ENCODE measurements around the gene ICE1. TPM values are rescaled to one million over a fixed set of nuclear protein-coding genes. Genes with fewer than 3 reads are reported as not detected.

The ICE1 gene
- total RNA-seq, 1 donor from 2014 or later, result 36.4 TPM

DNA sequence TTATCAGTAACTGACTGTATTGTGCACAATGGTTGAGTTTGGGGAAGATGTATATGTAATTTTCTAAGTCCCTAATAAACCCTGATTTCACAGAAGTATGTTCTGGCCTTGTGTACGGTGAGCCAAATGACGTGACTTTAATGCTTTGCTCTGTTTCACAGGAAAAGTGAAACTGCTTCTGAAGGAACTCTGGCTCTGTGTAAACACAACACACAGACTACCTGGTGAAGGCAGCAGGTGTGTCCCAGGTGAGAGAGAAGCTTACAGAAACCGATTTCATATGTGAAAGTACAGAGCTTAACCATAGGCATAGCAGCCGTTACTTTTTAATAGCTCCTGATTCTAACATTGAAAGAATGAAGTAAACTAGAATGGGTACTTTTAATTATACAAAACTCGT lies 31.9 kb downstream of the ICE1 start:
- peaks cover 2% of the 10 kb centered on the region for H3K4me1 Mint-ChIP-seq (ENCODE audit: low read depth)
- DNase-seq (ENCODE audit: low spot score), result no peak
- H3K36me3 Mint-ChIP-seq (ENCODE audit: low read depth), result peaks cover 32% of the 10 kb centered on the region
- TF ChIP-seq, protein P1, sequence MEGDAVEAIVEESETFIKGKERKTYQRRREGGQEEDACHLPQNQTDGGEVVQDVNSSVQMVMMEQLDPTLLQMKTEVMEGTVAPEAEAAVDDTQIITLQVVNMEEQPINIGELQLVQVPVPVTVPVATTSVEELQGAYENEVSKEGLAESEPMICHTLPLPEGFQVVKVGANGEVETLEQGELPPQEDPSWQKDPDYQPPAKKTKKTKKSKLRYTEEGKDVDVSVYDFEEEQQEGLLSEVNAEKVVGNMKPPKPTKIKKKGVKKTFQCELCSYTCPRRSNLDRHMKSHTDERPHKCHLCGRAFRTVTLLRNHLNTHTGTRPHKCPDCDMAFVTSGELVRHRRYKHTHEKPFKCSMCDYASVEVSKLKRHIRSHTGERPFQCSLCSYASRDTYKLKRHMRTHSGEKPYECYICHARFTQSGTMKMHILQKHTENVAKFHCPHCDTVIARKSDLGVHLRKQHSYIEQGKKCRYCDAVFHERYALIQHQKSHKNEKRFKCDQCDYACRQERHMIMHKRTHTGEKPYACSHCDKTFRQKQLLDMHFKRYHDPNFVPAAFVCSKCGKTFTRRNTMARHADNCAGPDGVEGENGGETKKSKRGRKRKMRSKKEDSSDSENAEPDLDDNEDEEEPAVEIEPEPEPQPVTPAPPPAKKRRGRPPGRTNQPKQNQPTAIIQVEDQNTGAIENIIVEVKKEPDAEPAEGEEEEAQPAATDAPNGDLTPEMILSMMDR (IDR thresholded peaks at IDR 0.05), result no peak
- no peaks in the 10 kb centered on the region for H3K27me3 Mint-ChIP-seq (ENCODE audit: low read depth)
- no peak overlapping the region for H3K27ac Mint-ChIP-seq (ENCODE audit: unreplicated experiment)
- H3K9me3 Mint-ChIP-seq (ENCODE audit: low read depth), result no peaks in the 10 kb centered on the region
- H3K4me3 Mint-ChIP-seq (ENCODE audit: unreplicated experiment), result no peak overlapping the region

DNA sequence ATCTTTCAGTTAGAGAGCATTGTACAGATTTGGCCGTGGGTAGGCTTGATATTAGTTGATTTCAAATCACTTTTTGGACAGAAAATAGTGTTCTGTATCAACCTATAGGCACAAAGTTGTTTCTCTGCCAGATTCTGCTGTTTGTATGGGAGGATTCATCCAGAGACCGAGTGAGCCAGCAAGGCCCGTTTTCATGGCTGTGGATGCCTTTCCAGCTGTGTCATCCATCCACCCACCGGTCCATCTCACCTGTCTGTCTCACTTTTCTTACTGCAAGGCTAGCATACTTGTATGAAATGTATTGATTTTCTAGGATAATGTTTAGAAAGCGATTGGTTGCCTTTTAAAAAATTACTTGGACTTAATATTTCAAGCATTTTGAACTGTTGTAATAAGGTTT lies 34.4 kb downstream of the ICE1 start:
- TF ChIP-seq, protein P1 (IDR thresholded peaks at IDR 0.05), result no peak
- Mint-ChIP-seq H3K36me3 (ENCODE audit: low read depth) (peaks cover 50% of the 10 kb centered on the region), H3K27me3 (ENCODE audit: low read depth) (no peaks in the 10 kb centered on the region), H3K4me1 (ENCODE audit: low read depth) (peaks cover 2% of the 10 kb centered on the region), H3K4me3 (ENCODE audit: unreplicated experiment) (no peak overlapping the region), H3K9me3 (ENCODE audit: low read depth) (no peaks in the 10 kb centered on the region), H3K27ac (ENCODE audit: unreplicated experiment) (no peak overlapping the region)
- no peak for DNase-seq (ENCODE audit: low spot score)

DNA sequence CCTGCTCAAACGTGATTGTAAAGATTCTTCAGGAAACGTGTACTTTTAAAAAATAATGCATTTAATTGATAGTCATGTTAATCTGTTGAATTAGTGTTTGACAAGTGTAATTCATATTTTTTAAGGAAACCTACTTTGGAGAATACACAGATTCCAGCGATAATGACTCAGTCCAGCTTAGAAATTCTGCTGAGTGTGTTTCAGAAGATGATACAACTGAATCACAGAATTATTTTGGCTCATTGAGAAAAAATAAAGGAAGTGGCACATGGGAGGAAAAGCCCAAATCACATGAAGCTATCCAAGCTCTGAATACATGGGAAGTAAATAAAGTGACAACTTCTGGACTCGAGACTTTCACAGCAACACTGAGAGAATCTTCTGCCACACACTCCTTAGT lies 37.8 kb downstream of the ICE1 start:
- H3K9me3 Mint-ChIP-seq (ENCODE audit: low read depth), result no peaks in the 10 kb centered on the region

DNA sequence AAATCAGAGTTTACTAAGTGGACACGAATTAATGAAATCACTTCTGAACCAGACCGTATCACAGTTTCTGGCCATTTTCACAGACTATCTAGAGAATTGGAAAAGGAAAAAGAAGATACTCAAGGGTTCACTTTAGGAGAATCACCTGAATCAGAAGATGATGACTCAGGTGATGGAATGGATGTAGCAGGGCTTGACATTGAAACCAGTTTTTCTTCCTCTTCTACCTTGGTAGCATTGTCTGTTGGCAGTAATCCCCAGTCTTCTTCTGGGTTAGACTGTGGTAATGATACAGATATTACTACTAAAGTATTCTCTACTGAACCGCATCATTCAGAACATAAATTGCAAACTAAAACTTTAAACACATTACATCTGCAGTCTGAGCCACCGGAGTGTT lies 38.5 kb downstream of the ICE1 start:
- Mint-ChIP-seq H3K27me3 (ENCODE audit: low read depth) (no peaks in the 10 kb centered on the region), H3K9me3 (ENCODE audit: low read depth) (no peaks in the 10 kb centered on the region), H3K27ac (ENCODE audit: unreplicated experiment) (no peak overlapping the region), H3K4me1 (ENCODE audit: low read depth) (no peaks in the 10 kb centered on the region), H3K4me3 (ENCODE audit: unreplicated experiment) (no peak overlapping the region), H3K36me3 (ENCODE audit: low read depth) (peaks cover 67% of the 10 kb centered on the region)
- DNase-seq (ENCODE audit: low spot score), result no peak
- TF ChIP-seq, protein P1 (IDR thresholded peaks at IDR 0.05), result no peak

More for the DNA sequence above, 37.8 kb downstream of the ICE1 start:
- H3K27ac Mint-ChIP-seq (ENCODE audit: unreplicated experiment), result no peak overlapping the region
- H3K27me3 Mint-ChIP-seq (ENCODE audit: low read depth), result no peaks in the 10 kb centered on the region
- peaks cover 69% of the 10 kb centered on the region for H3K36me3 Mint-ChIP-seq (ENCODE audit: low read depth)
- H3K4me1 Mint-ChIP-seq (ENCODE audit: low read depth), result no peaks in the 10 kb centered on the region
- DNase-seq (ENCODE audit: low spot score), result no peak
- TF ChIP-seq, protein P1 (IDR thresholded peaks at IDR 0.05), result no peak
- H3K4me3 Mint-ChIP-seq (ENCODE audit: unreplicated experiment), result no peak overlapping the region

DNA sequence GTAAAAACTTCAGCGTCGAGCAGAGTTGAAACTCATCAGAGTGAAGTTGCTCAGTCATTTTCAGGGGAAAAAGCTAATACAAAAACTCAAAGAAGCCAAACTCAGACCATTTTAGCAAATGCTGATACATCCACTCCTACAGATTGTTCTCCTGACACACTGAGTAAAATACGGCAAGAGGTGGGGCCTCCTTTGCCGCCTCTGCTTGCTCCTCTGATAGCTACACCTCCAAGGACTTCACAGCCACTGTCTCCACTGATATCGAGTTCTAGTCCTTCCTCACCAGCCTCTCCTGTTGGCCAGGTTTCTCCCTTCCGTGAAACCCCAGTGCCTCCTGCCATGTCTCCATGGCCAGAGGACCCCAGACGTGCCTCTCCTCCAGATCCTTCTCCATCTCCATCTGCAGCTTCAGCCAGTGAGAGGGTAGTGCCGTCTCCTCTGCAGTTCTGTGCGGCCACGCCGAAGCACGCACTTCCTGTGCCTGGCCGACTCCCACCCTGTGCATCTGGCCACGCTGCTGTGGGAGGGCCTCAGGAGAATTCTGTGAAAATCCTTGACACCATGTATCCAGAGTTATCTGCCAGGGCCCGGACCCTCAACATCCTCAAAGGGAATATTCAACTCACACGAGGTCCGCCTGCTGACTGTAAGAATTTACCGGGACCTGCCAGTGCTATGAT lies 41.7 kb downstream of the ICE1 start:
- TF ChIP-seq, protein P1 (IDR thresholded peaks at IDR 0.05), result no peak
- Mint-ChIP-seq H3K4me3 (ENCODE audit: unreplicated experiment) (no peak overlapping the region), H3K27ac (ENCODE audit: unreplicated experiment) (no peak overlapping the region), H3K4me1 (ENCODE audit: low read depth) (peaks cover 4% of the 10 kb centered on the region), H3K9me3 (ENCODE audit: low read depth) (no peaks in the 10 kb centered on the region), H3K36me3 (ENCODE audit: low read depth) (peaks cover 54% of the 10 kb centered on the region), H3K27me3 (ENCODE audit: low read depth) (no peaks in the 10 kb centered on the region)
- no peak for DNase-seq (ENCODE audit: low spot score)

Data from chondrocyte (in vitro differentiated cells).